Measurements from ENCODE around the gene SPPL2A. TPM values are rescaled to one million over a fixed set of nuclear protein-coding genes. Genes with fewer than 3 reads are reported as not detected.

Gene SPPL2A
- total RNA-seq, 1 experiment from 2014 or later: 115 TPM

DNA sequence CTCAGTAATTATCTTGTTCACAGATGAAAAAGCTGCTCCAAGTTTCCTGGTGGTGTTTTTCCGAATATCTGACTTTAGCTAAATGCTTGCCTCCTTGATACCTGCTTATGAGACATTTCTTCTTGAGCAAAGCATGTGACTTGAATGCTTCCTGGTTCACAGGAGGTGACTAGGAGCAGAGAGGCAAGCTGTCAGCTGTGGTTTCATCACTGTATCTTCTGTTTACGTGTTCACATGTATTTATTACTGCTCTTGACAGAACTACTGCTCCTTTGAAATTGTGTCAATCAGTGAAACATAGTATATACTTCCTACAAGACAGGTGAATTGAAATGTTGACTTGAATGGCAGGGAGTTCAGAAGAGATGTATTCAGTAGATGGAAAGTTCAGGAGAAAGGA, 8.9 kb upstream of the SPPL2A start:
- peaks cover 8% of the 10 kb centered on the region for H3K4me1 Mint-ChIP-seq (ENCODE audit: low read depth, unreplicated experiment)
- intact Hi-C loops (cut with micrococcal nuclease; ENCODE audit: unreplicated experiment): no loop called here
- no peak for TF ChIP-seq CTCF (IDR thresholded peaks at IDR 0.05; ENCODE audit: unreplicated experiment)
- BruUV-seq (replicated peaks): no TSS peak
- no peak overlapping the region for H3K27ac Mint-ChIP-seq (ENCODE audit: unreplicated experiment)
- no peaks in the 10 kb centered on the region for H3K27me3 Mint-ChIP-seq (ENCODE audit: unreplicated experiment)
- no peaks in the 10 kb centered on the region for H3K36me3 Mint-ChIP-seq (ENCODE audit: insufficient read depth, unreplicated experiment)
- CTCF ChIA-PET: interaction anchor here (0.7 kb wide), 1 partner anchor 9 kb away, joined by 5 read pairs; the partner anchor contains the start of gene SPPL2A
- peak; percentile 8 for DNase-seq
- H3K4me3 Mint-ChIP-seq (ENCODE audit: low read depth, unreplicated experiment): no peak overlapping the region
- H3K9me3 Mint-ChIP-seq (ENCODE audit: low read depth, unreplicated experiment): no peaks in the 10 kb centered on the region

DNA sequence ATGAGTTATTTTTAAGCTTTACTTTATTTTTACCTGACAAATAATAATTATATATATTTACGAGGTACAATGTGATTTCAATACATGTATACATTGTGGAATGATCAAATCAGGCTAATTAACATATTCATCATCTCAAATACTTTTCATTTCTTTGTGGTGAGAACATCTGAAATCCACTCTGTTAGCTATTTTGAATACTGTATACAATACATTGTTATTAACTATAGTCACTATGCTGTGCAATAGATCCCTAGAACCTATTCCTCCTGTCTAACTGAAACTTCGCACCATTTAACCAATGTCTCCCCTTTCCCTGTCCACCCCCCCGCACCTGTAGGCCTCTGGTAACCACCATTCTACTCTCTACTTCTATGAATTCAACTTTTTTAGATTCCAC, 7.9 kb upstream of the SPPL2A start:
- CTCF ChIA-PET: no interaction called here
- H3K9me3 Mint-ChIP-seq (ENCODE audit: low read depth, unreplicated experiment): no peaks in the 10 kb centered on the region
- intact Hi-C loops (cut with micrococcal nuclease; ENCODE audit: unreplicated experiment): no loop called here
- peaks cover 8% of the 10 kb centered on the region for H3K4me1 Mint-ChIP-seq (ENCODE audit: low read depth, unreplicated experiment)
- no peak overlapping the region for H3K4me3 Mint-ChIP-seq (ENCODE audit: low read depth, unreplicated experiment)
- no peaks in the 10 kb centered on the region for H3K27me3 Mint-ChIP-seq (ENCODE audit: unreplicated experiment)
- H3K36me3 Mint-ChIP-seq (ENCODE audit: insufficient read depth, unreplicated experiment): no peaks in the 10 kb centered on the region
- no peak overlapping the region for H3K27ac Mint-ChIP-seq (ENCODE audit: unreplicated experiment)
- no TSS peak for BruUV-seq (replicated peaks)
- no peak for TF ChIP-seq CTCF (IDR thresholded peaks at IDR 0.05; ENCODE audit: unreplicated experiment)
- no peak for DNase-seq

- H3K4me3 Mint-ChIP-seq (ENCODE audit: low read depth, unreplicated experiment): no peak overlapping the region
- intact Hi-C loops (cut with micrococcal nuclease; ENCODE audit: unreplicated experiment): no loop called here
- TF ChIP-seq CTCF (IDR thresholded peaks at IDR 0.05; ENCODE audit: unreplicated experiment): no peak
- H3K9me3 Mint-ChIP-seq (ENCODE audit: low read depth, unreplicated experiment): no peaks in the 10 kb centered on the region
- CTCF ChIA-PET: interaction anchor here (0.7 kb wide), 1 partner anchor 42 kb away, joined by 7 read pairs; no protein-coding TSS in a partner anchor
- no peaks in the 10 kb centered on the region for H3K27me3 Mint-ChIP-seq (ENCODE audit: unreplicated experiment)
- H3K27ac Mint-ChIP-seq (ENCODE audit: unreplicated experiment): no peak overlapping the region
- DNase-seq: no peak
- peaks cover 40% of the 10 kb centered on the region for H3K4me1 Mint-ChIP-seq (ENCODE audit: low read depth, unreplicated experiment)
- BruUV-seq (replicated peaks): no TSS peak
- peaks cover 26% of the 10 kb centered on the region for H3K36me3 Mint-ChIP-seq (ENCODE audit: insufficient read depth, unreplicated experiment)
Observed at GRCh38 chr15:50767332-50767861, 1.9 kb upstream of the SPPL2A start.

- H3K27ac Mint-ChIP-seq (ENCODE audit: unreplicated experiment): peak overlapping the region; percentile 76
- H3K4me3 Mint-ChIP-seq (ENCODE audit: low read depth, unreplicated experiment): peak overlapping the region; percentile 82
- no peaks in the 10 kb centered on the region for H3K27me3 Mint-ChIP-seq (ENCODE audit: unreplicated experiment)
- H3K36me3 Mint-ChIP-seq (ENCODE audit: insufficient read depth, unreplicated experiment): peaks cover 26% of the 10 kb centered on the region
- no peak for TF ChIP-seq CTCF (IDR thresholded peaks at IDR 0.05; ENCODE audit: unreplicated experiment)
- no peaks in the 10 kb centered on the region for H3K9me3 Mint-ChIP-seq (ENCODE audit: low read depth, unreplicated experiment)
- intact Hi-C loops (cut with micrococcal nuclease; ENCODE audit: unreplicated experiment): loop anchor here (2.0 kb wide), 1 partner anchor 116 kb away; no protein-coding TSS in a partner anchor
- CTCF ChIA-PET: interaction anchor here (0.8 kb wide), 2 partner anchors 38 to 52 kb away, joined by 3 to 6 read pairs; no protein-coding TSS in a partner anchor
- no peak for DNase-seq
- TSS peak; percentile 68 for BruUV-seq (replicated peaks)
- peaks cover 40% of the 10 kb centered on the region for H3K4me1 Mint-ChIP-seq (ENCODE audit: low read depth, unreplicated experiment)
Observed at GRCh38 chr15:50764461-50765194, 878 bp downstream of the SPPL2A start.
